SK-N-SH treated with all-trans-retinoic acid at 6 μM for 48 hours (cell line): Measurements from ENCODE around the gene ANLN.
"Not testable (repeated sequence)": the region's sequence is repeated elsewhere in the genome, so short reads cannot be mapped to it uniquely, and the experiment has no call there.

Source experiments
- ATAC-seq: fragments of 200-7000 bp; cut with Tn5 transposase; 3 replicates; pipeline ENCODE4 v1.9.1; 2020; ENCODE audit warnings: mild to moderate bottlenecking, moderate library complexity
- BACH2 ChIP-seq: fragments of 250-450 bp; sonication (Bioruptor Pico); IDR thresholded peaks from 2 replicates; pipeline ENCODE4 v1.9.0; 2021; ENCODE audit warnings: mild to moderate bottlenecking, borderline replicate concordance
- CSDC2 ChIP-seq: fragments of 250-450 bp; sonication (Bioruptor Pico); IDR thresholded peaks from 2 replicates; pipeline ENCODE4 v1.5.0; 2020; ENCODE audit warnings: mild to moderate bottlenecking, moderate library complexity
- ESRRG ChIP-seq: fragments of 250-450 bp; sonication (Bioruptor Pico); IDR thresholded peaks from 2 replicates; pipeline ENCODE4 v1.6.1; 2021; ENCODE audit warnings: mild to moderate bottlenecking
- ISL1 ChIP-seq: fragments of 250-450 bp; sonication (Bioruptor Pico); IDR thresholded peaks from 2 replicates; pipeline ENCODE4 v2.1.2; 2022; ENCODE audit warnings: mild to moderate bottlenecking, moderate library complexity
- OSR1 ChIP-seq: fragments of 250-450 bp; sonication (Bioruptor Pico); IDR thresholded peaks from 2 replicates; pipeline ENCODE4 v1.8.0; 2022; ENCODE audit warnings: moderate library complexity, mild to moderate bottlenecking, inconsistent platforms
- PPARA ChIP-seq: fragments of 250-450 bp; sonication (Bioruptor Pico); IDR thresholded peaks from 2 replicates; pipeline ENCODE4 v1.5.0; 2020; ENCODE audit warnings: mild to moderate bottlenecking, borderline replicate concordance
- RARB ChIP-seq: fragments of 250-450 bp; sonication (Bioruptor Pico); IDR thresholded peaks from 2 replicates; pipeline ENCODE4 v1.8.0; 2021; ENCODE audit warnings: mild to moderate bottlenecking, moderate library complexity
- TCF4 ChIP-seq: fragments of 250-450 bp; sonication (Bioruptor Pico); IDR thresholded peaks from 2 replicates; pipeline ENCODE4 v1.8.0; 2021; ENCODE audit warnings: mild to moderate bottlenecking, moderate library complexity, borderline replicate concordance
- TOX ChIP-seq: fragments of 250-450 bp; sonication (Bioruptor Pico); IDR thresholded peaks from 2 replicates; pipeline ENCODE4 v1.8.0; 2021; ENCODE audit warnings: mild to moderate bottlenecking, moderate library complexity, borderline replicate concordance
- ZC3H10 ChIP-seq: fragments of 250-450 bp; sonication (Bioruptor Pico); IDR thresholded peaks from 2 replicates; pipeline ENCODE4 v1.5.1; 2021; ENCODE audit warnings: mild to moderate bottlenecking, moderate library complexity
- ZNF8 ChIP-seq: fragments of 450-650 bp; formaldehyde crosslinking; IDR thresholded peaks from 2 replicates; pipeline ENCODE4 v1.5.0; 2020; ENCODE audit warnings: mild to moderate bottlenecking, moderate library complexity
- TF ChIP-seq, protein P1 (sequence below): fragments of 250-450 bp; sonication (Bioruptor Pico); IDR thresholded peaks from 2 replicates; pipeline ENCODE4 v1.5.0; 2020; ENCODE audit warnings: mild to moderate bottlenecking, moderate library complexity
- TF ChIP-seq, protein P2 (sequence below): fragments of 250-450 bp; sonication (Bioruptor Pico); IDR thresholded peaks from 2 replicates; pipeline ENCODE4 v1.5.1; 2020; ENCODE audit warnings: low read depth, mild to moderate bottlenecking, moderate library complexity
- TF ChIP-seq, protein P3 (sequence below): fragments of 250-450 bp; sonication (Bioruptor Pico); IDR thresholded peaks from 2 replicates; pipeline ENCODE4 v1.8.0; 2020; ENCODE audit warnings: mild to moderate bottlenecking, moderate library complexity, borderline replicate concordance

Gene ANLN

DNA sequence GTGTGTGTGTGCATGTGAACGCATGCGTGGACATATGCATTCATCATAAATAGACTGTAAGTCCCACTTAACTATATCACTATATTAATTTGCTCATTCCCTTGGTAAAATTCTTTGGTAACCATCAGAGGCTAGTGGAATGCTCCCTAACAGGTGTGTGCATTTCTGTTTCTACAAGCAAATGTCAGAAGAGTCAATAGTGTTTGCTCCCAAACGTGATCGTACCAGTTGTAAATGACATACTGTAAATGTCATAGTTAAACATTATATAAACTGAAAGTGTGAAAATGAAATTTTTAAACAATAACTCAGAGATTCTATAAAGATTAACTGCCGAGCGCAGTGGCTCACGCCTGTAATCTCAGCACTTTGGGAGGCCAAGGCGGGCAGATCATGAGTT is 94.6 kb downstream of the ANLN start (continued):
- TF ChIP-seq, protein P1, sequence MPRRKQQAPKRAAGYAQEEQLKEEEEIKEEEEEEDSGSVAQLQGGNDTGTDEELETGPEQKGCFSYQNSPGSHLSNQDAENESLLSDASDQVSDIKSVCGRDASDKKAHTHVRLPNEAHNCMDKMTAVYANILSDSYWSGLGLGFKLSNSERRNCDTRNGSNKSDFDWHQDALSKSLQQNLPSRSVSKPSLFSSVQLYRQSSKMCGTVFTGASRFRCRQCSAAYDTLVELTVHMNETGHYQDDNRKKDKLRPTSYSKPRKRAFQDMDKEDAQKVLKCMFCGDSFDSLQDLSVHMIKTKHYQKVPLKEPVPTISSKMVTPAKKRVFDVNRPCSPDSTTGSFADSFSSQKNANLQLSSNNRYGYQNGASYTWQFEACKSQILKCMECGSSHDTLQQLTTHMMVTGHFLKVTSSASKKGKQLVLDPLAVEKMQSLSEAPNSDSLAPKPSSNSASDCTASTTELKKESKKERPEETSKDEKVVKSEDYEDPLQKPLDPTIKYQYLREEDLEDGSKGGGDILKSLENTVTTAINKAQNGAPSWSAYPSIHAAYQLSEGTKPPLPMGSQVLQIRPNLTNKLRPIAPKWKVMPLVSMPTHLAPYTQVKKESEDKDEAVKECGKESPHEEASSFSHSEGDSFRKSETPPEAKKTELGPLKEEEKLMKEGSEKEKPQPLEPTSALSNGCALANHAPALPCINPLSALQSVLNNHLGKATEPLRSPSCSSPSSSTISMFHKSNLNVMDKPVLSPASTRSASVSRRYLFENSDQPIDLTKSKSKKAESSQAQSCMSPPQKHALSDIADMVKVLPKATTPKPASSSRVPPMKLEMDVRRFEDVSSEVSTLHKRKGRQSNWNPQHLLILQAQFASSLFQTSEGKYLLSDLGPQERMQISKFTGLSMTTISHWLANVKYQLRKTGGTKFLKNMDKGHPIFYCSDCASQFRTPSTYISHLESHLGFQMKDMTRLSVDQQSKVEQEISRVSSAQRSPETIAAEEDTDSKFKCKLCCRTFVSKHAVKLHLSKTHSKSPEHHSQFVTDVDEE: no peak
- TF ChIP-seq PPARA (CRISPR knock-in tag): no peak
- no peak for TF ChIP-seq CSDC2 (CRISPR knock-in tag)
- no peak for TF ChIP-seq BACH2 (CRISPR knock-in tag)
- TF ChIP-seq ZNF8 (CRISPR knock-in tag): no peak
- TF ChIP-seq ESRRG (CRISPR knock-in tag): no peak

DNA sequence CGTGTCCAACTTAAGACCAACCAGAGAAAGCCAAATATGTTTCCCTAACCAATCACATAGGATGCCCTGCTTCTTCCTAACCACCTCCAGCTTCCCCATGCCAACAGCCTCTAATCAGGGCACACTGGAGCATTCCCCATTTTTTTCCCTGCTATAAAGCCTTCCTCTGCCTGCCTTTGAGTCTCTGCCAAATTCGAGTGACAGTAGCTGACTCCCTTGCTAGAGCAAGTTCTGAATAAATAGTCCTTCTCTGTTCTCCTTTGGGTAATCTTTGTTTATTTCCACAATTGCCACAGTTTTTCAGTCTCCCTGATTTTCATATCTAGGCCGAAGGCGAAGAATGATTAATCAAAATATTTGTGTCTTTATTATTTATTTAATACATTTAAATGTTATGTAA is 96.7 kb downstream of the ANLN start:
- no peak for TF ChIP-seq RARB (CRISPR knock-in tag)
- TF ChIP-seq, protein P2, sequence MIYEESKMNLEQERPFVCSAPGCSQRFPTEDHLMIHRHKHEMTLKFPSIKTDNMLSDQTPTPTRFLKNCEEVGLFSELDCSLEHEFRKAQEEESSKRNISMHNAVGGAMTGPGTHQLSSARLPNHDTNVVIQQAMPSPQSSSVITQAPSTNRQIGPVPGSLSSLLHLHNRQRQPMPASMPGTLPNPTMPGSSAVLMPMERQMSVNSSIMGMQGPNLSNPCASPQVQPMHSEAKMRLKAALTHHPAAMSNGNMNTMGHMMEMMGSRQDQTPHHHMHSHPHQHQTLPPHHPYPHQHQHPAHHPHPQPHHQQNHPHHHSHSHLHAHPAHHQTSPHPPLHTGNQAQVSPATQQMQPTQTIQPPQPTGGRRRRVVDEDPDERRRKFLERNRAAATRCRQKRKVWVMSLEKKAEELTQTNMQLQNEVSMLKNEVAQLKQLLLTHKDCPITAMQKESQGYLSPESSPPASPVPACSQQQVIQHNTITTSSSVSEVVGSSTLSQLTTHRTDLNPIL: no peak
- no peak for TF ChIP-seq ISL1 (CRISPR knock-in tag)
- no peak for TF ChIP-seq OSR1 (CRISPR knock-in tag)
- no peak for TF ChIP-seq TCF4 (CRISPR knock-in tag)
- no peak for TF ChIP-seq BACH2 (CRISPR knock-in tag)
- TF ChIP-seq, protein P1: no peak
- no peak for TF ChIP-seq TOX
- TF ChIP-seq ZC3H10 (CRISPR knock-in tag): no peak
- no peak for TF ChIP-seq PPARA (CRISPR knock-in tag)
- no peak for ATAC-seq

DNA sequence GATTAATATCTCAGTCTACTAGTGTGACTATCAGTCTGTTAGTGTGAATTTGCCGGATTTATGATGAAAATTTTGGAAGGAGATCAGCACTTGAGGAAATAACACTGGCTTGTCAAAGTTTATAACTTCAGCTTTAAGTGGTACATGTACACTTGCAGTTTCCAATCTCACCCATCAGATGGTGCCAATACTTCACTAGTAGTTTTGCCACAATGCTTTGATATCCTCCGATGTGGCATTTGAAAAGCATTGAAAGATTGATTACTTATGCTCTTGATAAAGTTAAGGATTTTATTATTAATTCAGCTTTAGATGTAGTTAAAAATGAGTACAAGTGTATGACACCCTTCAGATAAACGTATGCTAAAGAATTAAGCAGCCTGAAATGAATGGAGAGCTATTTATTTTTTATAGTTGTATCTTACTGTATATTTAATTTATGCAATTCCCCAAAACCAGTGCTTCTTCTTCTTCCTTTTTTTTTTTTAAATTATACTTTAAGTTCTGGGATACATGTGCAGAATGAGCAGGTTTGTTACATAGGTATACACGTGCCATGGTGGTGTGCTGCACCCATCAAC is 98.2 kb downstream of the ANLN start:
- TF ChIP-seq CSDC2 (CRISPR knock-in tag): no peak
- TF ChIP-seq, protein P3, sequence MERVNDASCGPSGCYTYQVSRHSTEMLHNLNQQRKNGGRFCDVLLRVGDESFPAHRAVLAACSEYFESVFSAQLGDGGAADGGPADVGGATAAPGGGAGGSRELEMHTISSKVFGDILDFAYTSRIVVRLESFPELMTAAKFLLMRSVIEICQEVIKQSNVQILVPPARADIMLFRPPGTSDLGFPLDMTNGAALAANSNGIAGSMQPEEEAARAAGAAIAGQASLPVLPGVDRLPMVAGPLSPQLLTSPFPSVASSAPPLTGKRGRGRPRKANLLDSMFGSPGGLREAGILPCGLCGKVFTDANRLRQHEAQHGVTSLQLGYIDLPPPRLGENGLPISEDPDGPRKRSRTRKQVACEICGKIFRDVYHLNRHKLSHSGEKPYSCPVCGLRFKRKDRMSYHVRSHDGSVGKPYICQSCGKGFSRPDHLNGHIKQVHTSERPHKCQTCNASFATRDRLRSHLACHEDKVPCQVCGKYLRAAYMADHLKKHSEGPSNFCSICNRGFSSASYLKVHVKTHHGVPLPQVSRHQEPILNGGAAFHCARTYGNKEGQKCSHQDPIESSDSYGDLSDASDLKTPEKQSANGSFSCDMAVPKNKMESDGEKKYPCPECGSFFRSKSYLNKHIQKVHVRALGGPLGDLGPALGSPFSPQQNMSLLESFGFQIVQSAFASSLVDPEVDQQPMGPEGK: no peak
- ATAC-seq: peak; percentile 86

DNA sequence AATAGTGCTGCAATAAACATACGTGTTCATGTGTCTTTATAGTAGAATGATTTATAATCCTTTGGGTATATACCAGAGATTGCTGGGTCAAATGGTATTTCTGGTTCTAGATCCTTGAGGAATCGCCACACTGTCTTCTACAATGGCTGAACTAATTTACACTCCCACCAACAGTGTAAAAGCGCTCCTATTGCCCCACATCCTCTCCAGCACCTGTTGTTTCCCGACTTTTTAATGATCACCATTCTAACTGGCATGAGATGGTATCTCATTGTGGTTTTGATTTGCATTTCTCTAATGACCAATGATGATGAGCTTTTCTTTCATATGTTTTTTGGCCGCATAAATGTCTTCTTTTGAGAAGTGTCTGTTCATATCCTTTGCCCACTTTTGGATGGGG is 99.0 kb downstream of the ANLN start:
- not testable (repeated sequence) for ATAC-seq

DNA sequence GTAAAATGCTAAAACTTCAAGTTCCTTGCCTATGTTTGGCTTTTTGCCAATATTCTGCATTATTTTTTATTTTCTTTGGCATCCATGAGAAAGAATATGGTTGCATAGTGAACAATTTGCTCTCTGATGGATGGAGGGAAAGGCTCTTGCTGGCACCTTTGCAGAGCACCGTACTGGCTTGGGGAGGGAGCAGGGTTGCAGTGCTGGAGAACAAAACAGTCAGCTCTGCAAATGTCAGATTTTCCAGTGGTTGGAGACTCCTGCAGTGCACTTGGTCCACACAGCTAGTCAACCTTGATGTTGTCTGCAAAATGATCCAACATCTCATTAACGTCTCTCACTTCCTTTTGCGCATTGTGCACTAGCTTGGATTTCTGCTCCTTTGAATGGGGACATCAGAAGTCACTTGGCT is 100.8 kb downstream of the ANLN start:
- TF ChIP-seq ISL1 (CRISPR knock-in tag) (peak; percentile 76), PPARA (CRISPR knock-in tag) (no peak)
- peak; percentile 59 for ATAC-seq

DNA sequence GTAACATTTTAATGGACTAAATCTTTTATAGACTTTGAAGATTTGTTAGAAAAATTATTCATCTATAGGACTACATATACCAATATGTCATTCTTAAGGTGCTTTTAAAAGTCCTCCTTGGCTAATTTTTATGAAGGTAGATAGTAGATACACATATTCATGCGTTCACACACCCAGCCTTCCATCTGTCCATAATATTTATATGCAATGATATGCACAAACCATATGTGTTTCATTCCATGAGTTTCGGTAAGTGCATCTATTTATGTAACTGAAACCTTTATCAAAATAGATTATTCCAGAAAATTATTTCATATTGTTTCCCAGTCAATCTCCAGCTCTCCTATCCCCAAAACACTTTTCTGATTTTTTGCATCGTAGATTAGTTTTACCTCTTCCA is 101.7 kb downstream of the ANLN start:
- ATAC-seq: no peak
- TF ChIP-seq OSR1 (CRISPR knock-in tag): no peak
- TF ChIP-seq PPARA (CRISPR knock-in tag): no peak
- TF ChIP-seq, protein P3: no peak
- TF ChIP-seq, protein P1: no peak
